ENCODE results near the gene GALE. TPM values are rescaled to one million over a fixed set of nuclear protein-coding genes. Genes with fewer than 3 reads are reported as not detected.

GALE gene
- total RNA-seq, 1 donor from 2014 or later: 108 TPM

DNA sequence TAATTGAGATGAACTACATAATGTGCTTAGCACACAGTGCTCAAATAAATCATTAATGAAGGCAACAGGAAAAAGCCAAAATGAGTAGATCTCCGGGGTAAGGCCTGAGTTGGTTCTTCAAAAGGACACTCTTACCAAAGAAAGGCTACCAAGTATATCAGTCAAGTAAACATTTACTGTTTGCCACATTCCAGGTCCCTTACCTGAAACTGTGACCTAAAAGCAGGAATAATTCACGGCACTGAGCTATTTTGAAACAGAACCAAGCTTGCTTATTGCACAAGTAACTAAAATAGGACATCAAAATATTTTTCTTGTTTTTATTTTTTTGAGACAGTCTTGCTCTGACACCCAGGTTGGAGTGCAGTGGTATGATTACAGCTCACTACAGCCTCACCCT is 24.3 kb downstream of the GALE start:
- H3K27me3 ChIP-seq (ENCODE audit: control insufficient read depth, insufficient read depth, low read length): no peaks in the 10 kb centered on the region
- TF ChIP-seq, protein P1, sequence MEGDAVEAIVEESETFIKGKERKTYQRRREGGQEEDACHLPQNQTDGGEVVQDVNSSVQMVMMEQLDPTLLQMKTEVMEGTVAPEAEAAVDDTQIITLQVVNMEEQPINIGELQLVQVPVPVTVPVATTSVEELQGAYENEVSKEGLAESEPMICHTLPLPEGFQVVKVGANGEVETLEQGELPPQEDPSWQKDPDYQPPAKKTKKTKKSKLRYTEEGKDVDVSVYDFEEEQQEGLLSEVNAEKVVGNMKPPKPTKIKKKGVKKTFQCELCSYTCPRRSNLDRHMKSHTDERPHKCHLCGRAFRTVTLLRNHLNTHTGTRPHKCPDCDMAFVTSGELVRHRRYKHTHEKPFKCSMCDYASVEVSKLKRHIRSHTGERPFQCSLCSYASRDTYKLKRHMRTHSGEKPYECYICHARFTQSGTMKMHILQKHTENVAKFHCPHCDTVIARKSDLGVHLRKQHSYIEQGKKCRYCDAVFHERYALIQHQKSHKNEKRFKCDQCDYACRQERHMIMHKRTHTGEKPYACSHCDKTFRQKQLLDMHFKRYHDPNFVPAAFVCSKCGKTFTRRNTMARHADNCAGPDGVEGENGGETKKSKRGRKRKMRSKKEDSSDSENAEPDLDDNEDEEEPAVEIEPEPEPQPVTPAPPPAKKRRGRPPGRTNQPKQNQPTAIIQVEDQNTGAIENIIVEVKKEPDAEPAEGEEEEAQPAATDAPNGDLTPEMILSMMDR (IDR thresholded peaks at IDR 0.05; ENCODE audit: insufficient read depth, low read length, severe bottlenecking): no peak
- DNase-seq (ENCODE audit: low read depth): no peak
- no peak for FAIRE-seq
- no peak overlapping the region for H3K4me3 ChIP-seq (ENCODE audit: low read depth, low read length)
- H3K36me3 ChIP-seq (ENCODE audit: control insufficient read depth, insufficient read depth, low read length): peaks cover 2% of the 10 kb centered on the region

DNA sequence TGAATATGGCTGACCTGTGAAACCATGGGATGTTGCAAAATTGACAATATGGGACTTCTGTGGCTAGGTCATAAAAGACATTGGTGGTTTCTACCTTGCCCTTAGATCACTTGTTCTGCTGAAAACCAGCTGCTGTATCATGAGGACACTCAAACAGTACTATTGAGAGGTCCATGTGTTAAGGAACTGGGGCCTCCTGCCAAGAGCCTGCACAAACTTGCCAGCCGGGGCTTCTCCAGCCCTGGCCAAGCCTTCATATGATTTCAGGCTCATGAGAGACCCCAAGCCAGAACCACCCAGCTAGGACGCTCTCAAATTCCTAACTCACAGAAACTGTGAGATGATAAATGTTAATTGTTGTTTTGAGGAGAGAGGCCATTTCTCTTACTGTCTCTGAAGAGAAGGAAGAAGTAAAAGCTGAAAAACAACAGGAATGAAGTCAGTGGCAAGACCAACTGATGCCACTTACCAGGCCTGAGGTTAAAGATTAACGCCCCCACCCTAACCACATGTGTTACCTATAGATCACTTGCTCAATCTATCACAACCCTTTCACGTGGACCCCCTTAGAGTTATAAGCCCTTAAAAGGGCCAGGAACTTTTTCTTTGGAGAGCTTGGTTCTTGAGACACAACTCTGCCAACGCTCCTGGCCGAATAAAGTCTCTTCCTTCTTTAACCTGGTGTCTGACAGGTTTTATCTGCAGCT is 26.2 kb downstream of the GALE start:
- peaks cover 4% of the 10 kb centered on the region for H3K36me3 ChIP-seq (ENCODE audit: control insufficient read depth, insufficient read depth, low read length)
- no peak overlapping the region for H3K4me3 ChIP-seq (ENCODE audit: low read depth, low read length)
- no peaks in the 10 kb centered on the region for H3K27me3 ChIP-seq (ENCODE audit: control insufficient read depth, insufficient read depth, low read length)
- TF ChIP-seq, protein P1 (IDR thresholded peaks at IDR 0.05; ENCODE audit: insufficient read depth, low read length, severe bottlenecking): no peak
- DNase-seq (ENCODE audit: low read depth) (no peak), FAIRE-seq (no peak)

DNA sequence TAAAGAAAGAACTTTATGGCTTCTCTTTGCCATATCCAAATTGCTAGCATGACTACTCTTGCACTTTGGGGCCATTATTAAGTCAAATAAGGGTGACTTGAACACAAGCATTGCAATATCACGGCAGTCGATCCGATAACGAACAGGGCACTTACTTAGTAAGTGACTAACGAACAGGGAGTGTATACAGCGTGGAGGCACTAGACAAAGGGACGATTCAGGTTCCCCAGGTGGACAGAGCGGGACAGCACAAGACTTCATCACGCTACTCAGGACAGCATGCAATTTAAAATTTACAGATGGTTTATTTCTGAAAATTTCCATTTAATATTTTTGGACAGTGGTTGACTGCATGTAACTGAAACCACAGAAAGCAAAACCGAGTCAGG is 27.7 kb downstream of the GALE start:
- TF ChIP-seq, protein P1 (IDR thresholded peaks at IDR 0.05; ENCODE audit: insufficient read depth, low read length, severe bottlenecking): no peak
- no peak for DNase-seq (ENCODE audit: low read depth)
- Histone ChIP-seq H3K4me3 (ENCODE audit: low read depth, low read length) (no peak overlapping the region), H3K27me3 (ENCODE audit: control insufficient read depth, insufficient read depth, low read length) (no peaks in the 10 kb centered on the region), H3K36me3 (ENCODE audit: control insufficient read depth, insufficient read depth, low read length) (peaks cover 6% of the 10 kb centered on the region)
- FAIRE-seq: no peak

DNA sequence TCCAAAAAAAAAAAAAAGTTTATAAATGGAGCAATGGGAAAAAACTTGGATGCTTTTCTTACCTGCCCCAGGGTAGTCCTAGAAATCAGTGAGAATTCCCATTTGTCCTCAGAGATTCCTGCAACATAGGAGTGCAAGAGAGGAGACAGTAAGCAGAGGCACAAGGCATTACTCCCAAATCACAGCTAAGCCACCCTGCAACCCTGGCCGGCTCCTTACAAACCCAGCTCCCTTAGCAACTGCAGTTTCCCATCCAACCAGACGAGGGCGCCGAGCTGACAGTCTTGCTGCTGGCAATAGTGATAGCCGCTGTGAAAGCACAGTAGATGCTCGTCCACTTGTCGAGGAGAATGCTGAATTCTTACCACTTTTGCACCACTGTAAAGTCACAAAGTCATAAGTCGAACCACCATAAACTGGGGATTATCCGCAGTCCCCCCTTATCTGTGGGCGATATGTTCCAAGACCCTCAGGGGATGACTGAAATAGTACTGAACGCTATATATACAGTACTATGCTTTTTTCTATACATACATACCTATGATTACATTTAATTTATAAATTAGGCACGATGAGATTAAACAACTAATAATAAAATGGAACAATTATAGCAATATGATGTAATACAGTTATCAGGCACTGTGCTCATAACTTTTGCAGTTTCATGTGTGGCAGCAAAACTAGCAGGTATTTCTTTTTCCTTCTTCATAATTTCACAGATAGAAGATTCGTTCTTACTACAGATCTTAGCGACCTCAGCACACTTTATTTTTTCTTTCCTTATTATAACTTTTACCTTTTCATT is 28.3 kb downstream of the GALE start:
- Histone ChIP-seq H3K36me3 (ENCODE audit: control insufficient read depth, insufficient read depth, low read length) (peaks cover 6% of the 10 kb centered on the region), H3K4me3 (ENCODE audit: low read depth, low read length) (no peak overlapping the region), H3K27me3 (ENCODE audit: control insufficient read depth, insufficient read depth, low read length) (no peaks in the 10 kb centered on the region)
- DNase-seq (ENCODE audit: low read depth): peak; percentile 70
- no peak for FAIRE-seq
- TF ChIP-seq, protein P1 (IDR thresholded peaks at IDR 0.05; ENCODE audit: insufficient read depth, low read length, severe bottlenecking): peak; percentile 95

DNA sequence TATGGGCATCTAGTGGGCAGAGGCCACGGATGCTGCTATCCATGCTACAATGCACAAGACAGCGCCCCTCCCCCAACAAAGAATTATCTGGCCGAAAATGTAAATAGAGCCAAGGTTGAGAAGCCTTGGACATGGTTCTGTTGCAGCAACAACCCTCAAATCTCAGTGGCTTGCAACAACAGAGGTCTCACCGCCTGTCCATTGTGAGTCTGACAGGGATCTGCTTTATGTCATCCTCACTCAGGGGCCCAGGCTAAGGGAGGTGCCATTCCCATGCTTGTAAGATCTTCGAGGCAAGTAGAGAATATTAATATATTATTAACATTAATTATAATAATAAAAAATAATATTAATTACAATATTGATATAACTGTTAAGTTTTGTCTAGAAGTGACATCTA is 31.8 kb downstream of the GALE start:
- DNase-seq (ENCODE audit: low read depth): no peak
- Histone ChIP-seq H3K36me3 (ENCODE audit: control insufficient read depth, insufficient read depth, low read length) (peaks cover 6% of the 10 kb centered on the region), H3K4me3 (ENCODE audit: low read depth, low read length) (no peak overlapping the region), H3K27me3 (ENCODE audit: control insufficient read depth, insufficient read depth, low read length) (no peaks in the 10 kb centered on the region)
- TF ChIP-seq, protein P1 (IDR thresholded peaks at IDR 0.05; ENCODE audit: insufficient read depth, low read length, severe bottlenecking): no peak
- no peak for FAIRE-seq

Data from bronchial epithelial cell (primary cell).